HepG2 (cell line): Measurements from ENCODE around the gene COPZ2. TPM values are rescaled to one million over a fixed set of nuclear protein-coding genes. Genes with fewer than 3 reads are reported as not detected.
A peak's percentile ranks its signal among the peaks of the same experiment; 100 is the strongest.

Source experiments
- ADNP ChIP-seq: sonication (generic); formaldehyde crosslinking; IDR thresholded peaks from 2 replicates; pipeline ENCODE4 v1.4.0; 2020; ENCODE audit warnings: missing genetic modification reagents
- IRF1 ChIP-seq: sonication (generic); formaldehyde crosslinking; IDR thresholded peaks from 2 replicates; pipeline ENCODE4 v1.4.0; 2020; ENCODE audit warnings: low read depth, mild to moderate bottlenecking, missing genetic modification reagents
- JUNB ChIP-seq: sonication (generic); formaldehyde crosslinking; IDR thresholded peaks from 2 replicates; pipeline ENCODE4 v1.8.0; 2022; ENCODE audit warnings: missing genetic modification reagents, mild to moderate bottlenecking, borderline replicate concordance
- KDM5B ChIP-seq: sonication (generic); formaldehyde crosslinking; IDR thresholded peaks from 2 replicates; pipeline ENCODE4 v1.4.0; 2020; ENCODE audit warnings: missing genetic modification reagents, mild to moderate bottlenecking, borderline replicate concordance
- KIAA2018 ChIP-seq: sonication (generic); formaldehyde crosslinking; IDR thresholded peaks from 2 replicates; pipeline ENCODE4 v1.5.0; 2020; ENCODE audit warnings: mild to moderate bottlenecking, missing genetic modification reagents, borderline replicate concordance
- MYC ChIP-seq: sonication (generic); formaldehyde crosslinking; IDR thresholded peaks from 2 replicates; pipeline ENCODE4 v1.9.0; 2021; ENCODE audit warnings: missing genetic modification reagents, borderline replicate concordance
- NBN ChIP-seq: fragments of 450-650 bp; conservative IDR thresholded peaks from 2 replicates; pipeline ENCODE4 v1.6.1; 2017
- POLR2G ChIP-seq: fragments of 200-400 bp; formaldehyde crosslinking; IDR thresholded peaks from 2 replicates; pipeline ENCODE4 v1.6.1; 2018; ENCODE audit warnings: mild to moderate bottlenecking, low read depth, low read length, moderate library complexity
- SALL1 ChIP-seq: sonication (generic); formaldehyde crosslinking; IDR thresholded peaks from 2 replicates; pipeline ENCODE4 v1.8.0; 2022; ENCODE audit warnings: mild to moderate bottlenecking, missing genetic modification reagents
- SATB2 ChIP-seq: sonication (generic); formaldehyde crosslinking; IDR thresholded peaks from 2 replicates; pipeline ENCODE4 v1.5.0; 2020; ENCODE audit warnings: missing genetic modification reagents
- TBX3 ChIP-seq: fragments of 450-650 bp; IDR thresholded peaks from 2 replicates; pipeline ENCODE4 v1.6.1; 2017; ENCODE audit warnings: antibody characterized with exemption, mild to moderate bottlenecking, inconsistent platforms, borderline replicate concordance
- TRIM24 ChIP-seq: sonication (generic); formaldehyde crosslinking; IDR thresholded peaks from 2 replicates; pipeline ENCODE4 v1.8.0; 2022; ENCODE audit warnings: mild to moderate bottlenecking, missing genetic modification reagents
- ZNF138 ChIP-seq: sonication (generic); formaldehyde crosslinking; IDR thresholded peaks from 2 replicates; pipeline ENCODE4 v1.5.0; 2020; ENCODE audit warnings: mild to moderate bottlenecking, low read depth, missing genetic modification reagents
- ZNF326 ChIP-seq: sonication (generic); formaldehyde crosslinking; IDR thresholded peaks from 2 replicates; pipeline ENCODE4 v1.4.0; 2020; ENCODE audit warnings: missing genetic modification reagents, borderline replicate concordance
- ZNF546 ChIP-seq: sonication (generic); formaldehyde crosslinking; conservative IDR thresholded peaks from 2 replicates; pipeline ENCODE4 v1.8.1; 2023; ENCODE audit warnings: mild to moderate bottlenecking, missing genetic modification reagents
- ZNF552 ChIP-seq: sonication (generic); formaldehyde crosslinking; IDR thresholded peaks from 2 replicates; pipeline ENCODE4 v1.9.0; 2022; ENCODE audit warnings: missing genetic modification reagents, mild to moderate bottlenecking, borderline replicate concordance
- ZNF562 ChIP-seq: sonication (generic); formaldehyde crosslinking; IDR thresholded peaks from 2 replicates; pipeline ENCODE4 v1.8.0; 2022; ENCODE audit warnings: missing genetic modification reagents, borderline replicate concordance
- ZNF780A ChIP-seq: sonication (generic); formaldehyde crosslinking; IDR thresholded peaks from 2 replicates; pipeline ENCODE4 v1.8.0; 2022; ENCODE audit warnings: mild to moderate bottlenecking, missing genetic modification reagents, moderate library complexity
- polyA plus RNA-seq, 8 experiments: library from polyadenylated mRNA; depleted of rRNA in 3 of 8; stranded (reverse) in 7 of 8; unstranded in 1 of 8; fragments of >200 nt; fragmentation: Illumina TruSeq in 4 of 8; extraction: Trizol in 4 of 8; gene quantifications; 2 replicates each; pipeline versions ENCODE4 v1.2.1 to v1.2.3, GENCODE V29; 2011 to 2016; ENCODE audit warnings: low read depth in 4 of 8, missing spikeins in 1 of 8, mixed read lengths in 1 of 8; ENCODE audit not compliant: insufficient read depth in 1 of 8
- total RNA-seq, 5 experiments: library from RNA; depleted of rRNA; stranded (reverse); fragments of >200 nt; fragmentation: Illumina TruSeq; extraction: Trizol; gene quantifications; 2 replicates each; pipeline ENCODE4 v1.2.3, GENCODE V29; 2016; ENCODE audit warnings: low read depth in 1 of 5
- TF ChIP-seq, protein P1 (sequence below): sonication (generic); formaldehyde crosslinking; IDR thresholded peaks from 2 replicates; pipeline ENCODE4 v1.9.0; 2021; ENCODE audit warnings: missing genetic modification reagents, mild to moderate bottlenecking, borderline replicate concordance

Gene COPZ2
- total and polyA plus RNA-seq, 2 of the 13 experiments (the other 11 are each of a cell fraction or from before 2014, with no cell fraction given), result 0.61 to 1.5 TPM

DNA sequence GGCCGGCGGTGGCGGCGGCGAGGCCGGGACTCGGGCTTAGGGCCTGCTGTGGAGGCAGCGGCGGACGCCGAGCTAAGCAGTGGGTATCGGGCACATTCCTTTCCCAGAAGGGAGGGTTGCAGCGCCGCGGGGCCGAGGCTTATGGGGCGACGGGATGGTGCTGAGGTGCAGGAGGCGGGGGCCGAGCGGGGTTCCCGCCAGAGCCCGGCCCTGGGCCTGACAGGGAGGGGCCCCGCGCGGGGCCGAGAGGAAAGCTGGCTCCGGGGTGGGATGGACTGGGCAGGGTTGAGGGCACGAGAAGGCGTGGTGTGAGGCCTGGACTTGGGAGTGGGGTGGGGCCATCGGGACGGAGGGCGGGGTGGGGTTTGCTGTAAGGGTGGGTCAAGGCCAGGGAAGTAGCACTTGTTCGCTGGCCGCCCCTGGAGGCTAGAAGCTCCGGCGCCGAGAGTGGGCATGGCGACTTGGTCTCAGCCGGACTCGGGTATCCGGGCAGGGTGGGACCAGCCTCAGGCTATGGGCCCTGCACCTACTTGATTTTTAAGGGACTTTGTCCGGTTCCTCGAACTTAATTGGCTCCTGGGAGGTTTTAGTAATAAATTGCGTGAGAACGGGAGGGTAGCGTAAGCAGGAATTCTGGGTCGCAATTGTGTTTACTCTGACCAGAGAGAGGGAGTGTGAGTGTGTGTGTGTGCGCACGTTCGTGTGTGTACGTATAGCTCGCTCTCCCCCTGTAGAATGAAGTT lies 11.0 kb upstream of the COPZ2 start (continued):
- 0 out of 2 replicates have a peak, but pooled peaks have one; percentile 55 for TF ChIP-seq KIAA2018 (CRISPR knock-in tag)
- 0 out of 2 replicates have a peak, but pooled peaks have one; percentile 12 for TF ChIP-seq ZNF552 (CRISPR knock-in tag)
- no peak for TF ChIP-seq ZNF326
- TF ChIP-seq, protein P1, sequence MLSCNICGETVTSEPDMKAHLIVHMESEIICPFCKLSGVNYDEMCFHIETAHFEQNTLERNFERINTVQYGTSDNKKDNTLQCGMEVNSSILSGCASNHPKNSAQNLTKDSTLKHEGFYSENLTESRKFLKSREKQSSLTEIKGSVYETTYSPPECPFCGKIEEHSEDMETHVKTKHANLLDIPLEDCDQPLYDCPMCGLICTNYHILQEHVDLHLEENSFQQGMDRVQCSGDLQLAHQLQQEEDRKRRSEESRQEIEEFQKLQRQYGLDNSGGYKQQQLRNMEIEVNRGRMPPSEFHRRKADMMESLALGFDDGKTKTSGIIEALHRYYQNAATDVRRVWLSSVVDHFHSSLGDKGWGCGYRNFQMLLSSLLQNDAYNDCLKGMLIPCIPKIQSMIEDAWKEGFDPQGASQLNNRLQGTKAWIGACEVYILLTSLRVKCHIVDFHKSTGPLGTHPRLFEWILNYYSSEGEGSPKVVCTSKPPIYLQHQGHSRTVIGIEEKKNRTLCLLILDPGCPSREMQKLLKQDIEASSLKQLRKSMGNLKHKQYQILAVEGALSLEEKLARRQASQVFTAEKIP (CRISPR knock-in tag), result no peak
- peak; percentile 7; the same call in 1 of the 2 replicates for TF ChIP-seq TBX3
- peak; percentile 95 for TF ChIP-seq KDM5B (CRISPR knock-in tag)
- TF ChIP-seq ADNP (CRISPR knock-in tag), result no peak
- TF ChIP-seq SALL1, result peak; percentile 67
- TF ChIP-seq ZNF562 (CRISPR knock-in tag), result no peak
- no peak; the same call in 1 of the 2 replicates for TF ChIP-seq ZNF138 (CRISPR knock-in tag)
- no peak; the same call in 1 of the 2 replicates for TF ChIP-seq ZNF546
- no peak for TF ChIP-seq NBN
- peak; percentile 50; the same call in 1 of the 2 replicates for TF ChIP-seq MYC (CRISPR knock-in tag)
- no peak for TF ChIP-seq TRIM24 (CRISPR knock-in tag)
- no peak for TF ChIP-seq JUNB (CRISPR knock-in tag)
- peak; percentile 46; the same call in 1 of the 2 replicates for TF ChIP-seq SATB2 (CRISPR knock-in tag)
- 0 out of 2 replicates have a peak, but pooled peaks have one; percentile 15 for TF ChIP-seq ZNF780A (CRISPR knock-in tag)
- TF ChIP-seq IRF1 (CRISPR knock-in tag), result 0 out of 2 replicates have a peak, but pooled peaks have one; percentile 49
- TF ChIP-seq POLR2G, result peak; percentile 96
